WTC11 (cell line): Measurements from ENCODE around the gene CEBPE. TPM values are rescaled to one million over a fixed set of nuclear protein-coding genes. Genes with fewer than 3 reads are reported as not detected.

Experiments used
- ATF1 ChIP-seq: sonication (generic); formaldehyde crosslinking; IDR thresholded peaks from 2 replicates; pipeline ENCODE4 v1.8.1; 2023; ENCODE audit warnings: mild to moderate bottlenecking, moderate library complexity, missing genetic modification reagents
- CDX4 ChIP-seq: fragments of 250-450 bp; sonication (Bioruptor Pico); IDR thresholded peaks from 2 replicates; pipeline ENCODE4 v1.9.0; 2021; ENCODE audit warnings: moderate library complexity, mild to moderate bottlenecking, inconsistent platforms, borderline replicate concordance
- CREM ChIP-seq: sonication (generic); formaldehyde crosslinking; IDR thresholded peaks from 2 replicates; pipeline ENCODE4 v1.8.1; 2022; ENCODE audit warnings: mild to moderate bottlenecking, missing genetic modification reagents, moderate library complexity
- E2F1 ChIP-seq: sonication (generic); formaldehyde crosslinking; IDR thresholded peaks from 2 replicates; pipeline ENCODE4 v1.8.0; 2022; ENCODE audit warnings: mild to moderate bottlenecking, missing genetic modification reagents
- ELF4 ChIP-seq: sonication (generic); formaldehyde crosslinking; IDR thresholded peaks from 2 replicates; pipeline ENCODE4 v1.8.1; 2022; ENCODE audit warnings: low read depth, mild to moderate bottlenecking, moderate library complexity, missing genetic modification reagents
- ERG ChIP-seq: fragments of 250-450 bp; sonication (Bioruptor Pico); IDR thresholded peaks from 2 replicates; pipeline ENCODE4 v1.8.0; 2021; ENCODE audit warnings: mild to moderate bottlenecking
- ETV6 ChIP-seq: sonication (generic); formaldehyde crosslinking; IDR thresholded peaks from 2 replicates; pipeline ENCODE4 v1.8.1; 2022; ENCODE audit warnings: mild to moderate bottlenecking, missing genetic modification reagents
- FOXK1 ChIP-seq: sonication (generic); formaldehyde crosslinking; IDR thresholded peaks from 2 replicates; pipeline ENCODE4 v1.8.0; 2022; ENCODE audit warnings: mild to moderate bottlenecking, moderate library complexity, missing genetic modification reagents
- GABPB1 ChIP-seq: sonication (generic); formaldehyde crosslinking; IDR thresholded peaks from 2 replicates; pipeline ENCODE4 v1.8.1; 2023; ENCODE audit warnings: mild to moderate bottlenecking, missing genetic modification reagents
- GRHL2 ChIP-seq: fragments of 250-450 bp; sonication (Bioruptor Pico); IDR thresholded peaks from 2 replicates; pipeline ENCODE4 v1.8.0; 2022; ENCODE audit warnings: mild to moderate bottlenecking, moderate library complexity; ENCODE audit not compliant: insufficient replicate concordance, severe bottlenecking
- GTF2I ChIP-seq: fragments of 250-450 bp; sonication (Bioruptor Pico); conservative IDR thresholded peaks from 2 replicates; pipeline ENCODE4 v1.4.0; 2021; ENCODE audit warnings: mild to moderate bottlenecking
- HMGXB4 ChIP-seq: sonication (generic); formaldehyde crosslinking; IDR thresholded peaks from 2 replicates; pipeline ENCODE4 v1.8.1; 2023; ENCODE audit warnings: mild to moderate bottlenecking, moderate library complexity, missing genetic modification reagents
- JAZF1 ChIP-seq: fragments of 250-450 bp; sonication (Bioruptor Pico); IDR thresholded peaks from 2 replicates; pipeline ENCODE4 v1.9.0; 2021; ENCODE audit warnings: moderate library complexity, mild to moderate bottlenecking, inconsistent platforms
- JUN ChIP-seq: sonication (generic); formaldehyde crosslinking; IDR thresholded peaks from 2 replicates; pipeline ENCODE4 v1.8.0; 2023; ENCODE audit warnings: mild to moderate bottlenecking, missing genetic modification reagents
- NFYB ChIP-seq: sonication (generic); formaldehyde crosslinking; conservative IDR thresholded peaks from 2 replicates; pipeline ENCODE4 v1.8.0; 2022; ENCODE audit warnings: low read depth, missing genetic modification reagents
- NR3C1 ChIP-seq: sonication (generic); formaldehyde crosslinking; conservative IDR thresholded peaks from 2 replicates; pipeline ENCODE4 v1.8.1; 2023; ENCODE audit warnings: low read depth, mild to moderate bottlenecking, missing genetic modification reagents
- OVOL2 ChIP-seq: fragments of 250-450 bp; sonication (Bioruptor Pico); IDR thresholded peaks from 2 replicates; pipeline ENCODE4 v1.9.0; 2021; ENCODE audit warnings: mild to moderate bottlenecking, borderline replicate concordance
- SMAD3 ChIP-seq: sonication (generic); formaldehyde crosslinking; IDR thresholded peaks from 2 replicates; pipeline ENCODE4 v1.8.0; 2022; ENCODE audit warnings: missing genetic modification reagents, mild to moderate bottlenecking, borderline replicate concordance
- SP1 ChIP-seq: sonication (generic); formaldehyde crosslinking; conservative IDR thresholded peaks from 2 replicates; pipeline ENCODE4 v1.8.1; 2022; ENCODE audit warnings: missing genetic modification reagents
- TEAD1 ChIP-seq: sonication (generic); formaldehyde crosslinking; IDR thresholded peaks from 2 replicates; pipeline ENCODE4 v1.8.0; 2022; ENCODE audit warnings: mild to moderate bottlenecking, missing genetic modification reagents
- TP53 ChIP-seq: sonication (generic); formaldehyde crosslinking; IDR thresholded peaks from 2 replicates; pipeline ENCODE4 v1.8.1; 2023; ENCODE audit warnings: mild to moderate bottlenecking, missing genetic modification reagents
- USF1 ChIP-seq: sonication (generic); formaldehyde crosslinking; IDR thresholded peaks from 2 replicates; pipeline ENCODE4 v1.8.0; 2022; ENCODE audit warnings: mild to moderate bottlenecking, missing genetic modification reagents
- ZBTB21 ChIP-seq: sonication (generic); formaldehyde crosslinking; IDR thresholded peaks from 2 replicates; pipeline ENCODE4 v1.8.1; 2023; ENCODE audit warnings: mild to moderate bottlenecking, missing genetic modification reagents, borderline replicate concordance
- ZNF317 ChIP-seq: sonication (generic); formaldehyde crosslinking; IDR thresholded peaks from 2 replicates; pipeline ENCODE4 v1.8.1; 2023; ENCODE audit warnings: low read depth, mild to moderate bottlenecking, moderate library complexity, missing genetic modification reagents, borderline replicate concordance
- ZNF423 ChIP-seq: fragments of 250-450 bp; sonication (Bioruptor Pico); IDR thresholded peaks from 2 replicates; pipeline ENCODE4 v2.1.2; 2022; ENCODE audit warnings: mild to moderate bottlenecking, moderate library complexity
- ZNF425 ChIP-seq: fragments of 250-450 bp; sonication (Bioruptor Pico); conservative IDR thresholded peaks from 2 replicates; pipeline ENCODE4 v1.9.0; 2021; ENCODE audit warnings: mild to moderate bottlenecking
- ZSCAN18 ChIP-seq: fragments of 250-450 bp; sonication (Bioruptor Pico); IDR thresholded peaks from 2 replicates; pipeline ENCODE4 v2.1.2; 2022; ENCODE audit warnings: mild to moderate bottlenecking, moderate library complexity
- total RNA-seq: library from RNA; stranded (reverse); gene quantifications from 3 replicates; pipeline ENCODE4 v1.2.3, GENCODE V29; 2021

Gene CEBPE
- total RNA-seq, 1 experiment from 2014 or later: not detected

- no peak for TF ChIP-seq ERG (CRISPR knock-in tag)
- no peak for TF ChIP-seq ZNF425 (CRISPR knock-in tag)
- no peak for TF ChIP-seq ATF1 (CRISPR knock-in tag)
- TF ChIP-seq GTF2I (CRISPR knock-in tag): peak; percentile 30; the same call in 1 of the 2 replicates
- TF ChIP-seq USF1 (CRISPR knock-in tag): no peak
- 0 out of 2 replicates have a peak, but pooled peaks have one; percentile 20 for TF ChIP-seq ZBTB21 (CRISPR knock-in tag)
- peak; percentile 86; the same call in 1 of the 2 replicates for TF ChIP-seq TEAD1 (CRISPR knock-in tag)
- TF ChIP-seq ZNF423 (CRISPR knock-in tag): peak; percentile 92
- no peak for TF ChIP-seq JUN (CRISPR knock-in tag)
- TF ChIP-seq GABPB1: no peak
- TF ChIP-seq CREM (CRISPR knock-in tag): no peak
- no peak for TF ChIP-seq ELF4 (CRISPR knock-in tag)
- peak; percentile 94 for TF ChIP-seq FOXK1
- TF ChIP-seq NR3C1 (CRISPR knock-in tag): no peak
- peak; percentile 94 for TF ChIP-seq ETV6 (CRISPR knock-in tag)
- no peak for TF ChIP-seq HMGXB4 (CRISPR knock-in tag)
- TF ChIP-seq OVOL2: no peak
- TF ChIP-seq GRHL2: no peak
- TF ChIP-seq CDX4 (CRISPR knock-in tag): no peak
- TF ChIP-seq ZNF317: no peak
- peak; percentile 76 for TF ChIP-seq SP1 (CRISPR knock-in tag)
- TF ChIP-seq JAZF1 (CRISPR knock-in tag): no peak
- TF ChIP-seq ZSCAN18 (CRISPR knock-in tag): no peak
- TF ChIP-seq NFYB (CRISPR knock-in tag): no peak
- no peak for TF ChIP-seq SMAD3 (CRISPR knock-in tag)
- TF ChIP-seq TP53: no peak
- TF ChIP-seq E2F1 (CRISPR knock-in tag): no peak
These were observed 42.0 kb upstream of the CEBPE start (continued) for GRCh38 chr14:23160924-23161522.
